ENCODE results near the gene CDC42BPG.

CDC42BPG gene

GRCh38 chr11:64801158-64801464 is 43.3 kb downstream of the CDC42BPG start:
- Histone ChIP-seq H3K4me3 (ENCODE audit: low read depth, low read length) (no peak overlapping the region), H3K27me3 (ENCODE audit: control insufficient read depth, insufficient read depth, low read length) (no peaks in the 10 kb centered on the region), H3K36me3 (ENCODE audit: control insufficient read depth, insufficient read depth, low read length) (peaks cover 20% of the 10 kb centered on the region), H3K9me3 (ENCODE audit: control insufficient read depth, insufficient read depth, low read length) (no peaks in the 10 kb centered on the region), H3K9ac (ENCODE audit: low read depth, low read length) (no peak overlapping the region), H3K4me1 (ENCODE audit: control insufficient read depth, insufficient read depth, low read length) (peaks cover 3% of the 10 kb centered on the region)

GRCh38 chr11:64800303-64801157 is 43.9 kb downstream of the CDC42BPG start:
- no peak overlapping the region for H3K9ac ChIP-seq (ENCODE audit: low read depth, low read length)

GRCh38 chr11:64799623-64800302 is 44.7 kb downstream of the CDC42BPG start:
- Histone ChIP-seq H3K9ac (ENCODE audit: low read depth, low read length) (no peak overlapping the region), H3K9me3 (ENCODE audit: control insufficient read depth, insufficient read depth, low read length) (no peaks in the 10 kb centered on the region), H3K27me3 (ENCODE audit: control insufficient read depth, insufficient read depth, low read length) (no peaks in the 10 kb centered on the region), H3K4me3 (ENCODE audit: low read depth, low read length) (no peak overlapping the region), H3K36me3 (ENCODE audit: control insufficient read depth, insufficient read depth, low read length) (peaks cover 7% of the 10 kb centered on the region), H3K4me1 (ENCODE audit: control insufficient read depth, insufficient read depth, low read length) (peaks cover 3% of the 10 kb centered on the region)

More at GRCh38 chr11:64800303-64801157, 43.9 kb downstream of the CDC42BPG start:
- Histone ChIP-seq H3K36me3 (ENCODE audit: control insufficient read depth, insufficient read depth, low read length) (peaks cover 15% of the 10 kb centered on the region), H3K27me3 (ENCODE audit: control insufficient read depth, insufficient read depth, low read length) (no peaks in the 10 kb centered on the region), H3K9me3 (ENCODE audit: control insufficient read depth, insufficient read depth, low read length) (no peaks in the 10 kb centered on the region), H3K4me1 (ENCODE audit: control insufficient read depth, insufficient read depth, low read length) (peaks cover 3% of the 10 kb centered on the region), H3K4me3 (ENCODE audit: low read depth, low read length) (no peak overlapping the region)

GRCh38 chr11:64799256-64799622 is 45.2 kb downstream of the CDC42BPG start:
- Histone ChIP-seq H3K4me3 (ENCODE audit: low read depth, low read length) (no peak overlapping the region), H3K9ac (ENCODE audit: low read depth, low read length) (no peak overlapping the region), H3K4me1 (ENCODE audit: control insufficient read depth, insufficient read depth, low read length) (peaks cover 2% of the 10 kb centered on the region)

GRCh38 chr11:64796757-64797541 is 47.5 kb downstream of the CDC42BPG start:
- Histone ChIP-seq H3K4me1 (ENCODE audit: control insufficient read depth, insufficient read depth, low read length) (no peaks in the 10 kb centered on the region), H3K27me3 (ENCODE audit: control insufficient read depth, insufficient read depth, low read length) (no peaks in the 10 kb centered on the region), H3K9ac (ENCODE audit: low read depth, low read length) (no peak overlapping the region), H3K9me3 (ENCODE audit: control insufficient read depth, insufficient read depth, low read length) (no peaks in the 10 kb centered on the region), H3K4me3 (ENCODE audit: low read depth, low read length) (no peak overlapping the region), H3K36me3 (ENCODE audit: control insufficient read depth, insufficient read depth, low read length) (peaks cover 5% of the 10 kb centered on the region)

More at GRCh38 chr11:64799256-64799622, 45.2 kb downstream of the CDC42BPG start:
- no peaks in the 10 kb centered on the region for H3K27me3 ChIP-seq (ENCODE audit: control insufficient read depth, insufficient read depth, low read length)
- peaks cover 5% of the 10 kb centered on the region for H3K36me3 ChIP-seq (ENCODE audit: control insufficient read depth, insufficient read depth, low read length)
- H3K9me3 ChIP-seq (ENCODE audit: control insufficient read depth, insufficient read depth, low read length), result no peaks in the 10 kb centered on the region

GRCh38 chr11:64796047-64796756 is 48.3 kb downstream of the CDC42BPG start:
- H3K27me3 ChIP-seq (ENCODE audit: control insufficient read depth, insufficient read depth, low read length), result no peaks in the 10 kb centered on the region
- no peaks in the 10 kb centered on the region for H3K4me1 ChIP-seq (ENCODE audit: control insufficient read depth, insufficient read depth, low read length)
- no peaks in the 10 kb centered on the region for H3K9me3 ChIP-seq (ENCODE audit: control insufficient read depth, insufficient read depth, low read length)
- H3K4me3 ChIP-seq (ENCODE audit: low read depth, low read length), result no peak overlapping the region
- no peak overlapping the region for H3K9ac ChIP-seq (ENCODE audit: low read depth, low read length)
- peaks cover 5% of the 10 kb centered on the region for H3K36me3 ChIP-seq (ENCODE audit: control insufficient read depth, insufficient read depth, low read length)

GRCh38 chr11:64794526-64794925 is 49.9 kb downstream of the CDC42BPG start:
- no peak overlapping the region for H3K4me3 ChIP-seq (ENCODE audit: low read depth, low read length)
- H3K9ac ChIP-seq (ENCODE audit: low read depth, low read length), result no peak overlapping the region
- no peaks in the 10 kb centered on the region for H3K9me3 ChIP-seq (ENCODE audit: control insufficient read depth, insufficient read depth, low read length)
- H3K27me3 ChIP-seq (ENCODE audit: control insufficient read depth, insufficient read depth, low read length), result no peaks in the 10 kb centered on the region
- H3K36me3 ChIP-seq (ENCODE audit: control insufficient read depth, insufficient read depth, low read length), result peaks cover 11% of the 10 kb centered on the region
- no peaks in the 10 kb centered on the region for H3K4me1 ChIP-seq (ENCODE audit: control insufficient read depth, insufficient read depth, low read length)

- no peaks in the 10 kb centered on the region for H3K9me3 ChIP-seq (ENCODE audit: control insufficient read depth, insufficient read depth, low read length)
- H3K9ac ChIP-seq (ENCODE audit: low read depth, low read length), result no peak overlapping the region
- no peaks in the 10 kb centered on the region for H3K27me3 ChIP-seq (ENCODE audit: control insufficient read depth, insufficient read depth, low read length)
- no peaks in the 10 kb centered on the region for H3K4me1 ChIP-seq (ENCODE audit: control insufficient read depth, insufficient read depth, low read length)
- peaks cover 11% of the 10 kb centered on the region for H3K36me3 ChIP-seq (ENCODE audit: control insufficient read depth, insufficient read depth, low read length)
- no peak overlapping the region for H3K4me3 ChIP-seq (ENCODE audit: low read depth, low read length)
These were observed 50.9 kb downstream of the CDC42BPG start for GRCh38 chr11:64793271-64794160.

GRCh38 chr11:64792482-64792881 is 52.0 kb downstream of the CDC42BPG start:
- H3K27me3 ChIP-seq (ENCODE audit: control insufficient read depth, insufficient read depth, low read length), result no peaks in the 10 kb centered on the region
- peaks cover 11% of the 10 kb centered on the region for H3K36me3 ChIP-seq (ENCODE audit: control insufficient read depth, insufficient read depth, low read length)
- H3K9ac ChIP-seq (ENCODE audit: low read depth, low read length), result no peak overlapping the region
- H3K4me3 ChIP-seq (ENCODE audit: low read depth, low read length), result no peak overlapping the region
- no peaks in the 10 kb centered on the region for H3K4me1 ChIP-seq (ENCODE audit: control insufficient read depth, insufficient read depth, low read length)
- H3K9me3 ChIP-seq (ENCODE audit: control insufficient read depth, insufficient read depth, low read length), result no peaks in the 10 kb centered on the region

- Histone ChIP-seq H3K4me1 (ENCODE audit: control insufficient read depth, insufficient read depth, low read length) (no peaks in the 10 kb centered on the region), H3K36me3 (ENCODE audit: control insufficient read depth, insufficient read depth, low read length) (peaks cover 11% of the 10 kb centered on the region), H3K9me3 (ENCODE audit: control insufficient read depth, insufficient read depth, low read length) (no peaks in the 10 kb centered on the region), H3K9ac (ENCODE audit: low read depth, low read length) (no peak overlapping the region), H3K4me3 (ENCODE audit: low read depth, low read length) (no peak overlapping the region), H3K27me3 (ENCODE audit: control insufficient read depth, insufficient read depth, low read length) (no peaks in the 10 kb centered on the region)
These were observed 52.6 kb downstream of the CDC42BPG start for GRCh38 chr11:64791781-64792291.

Measured in iPS-15b (cell line).